A673 (cell line): Measurements from ENCODE around the gene PIGU. TPM values are rescaled to one million over a fixed set of nuclear protein-coding genes. Genes with fewer than 3 reads are reported as not detected.

Experiments
- BruUV-seq: library from RNA; stranded (reverse); fragments of 400-500 nt; replicated peaks from 2 replicates; lab custom pipeline; 2021; lab: Mats Ljungman, UMichigan
- CTCF ChIA-PET: fragments of 300-600 bp; sonication (Branson Sonifier 250); formaldehyde crosslinking; loops from one replicate; lab custom pipeline; 2022; ENCODE audit warnings: antibody characterized with exemption; lab: Charles Lee
- POLR2A ChIA-PET: fragments of 300-600 bp; sonication (Branson Sonifier 250); formaldehyde crosslinking; loops from one replicate; lab custom pipeline; 2022; ENCODE audit warnings: antibody characterized with exemption; ENCODE audit not compliant: low non-redundant PET; lab: Charles Lee
- DNase-seq: peaks from one replicate; pipeline ENCODE4 v3.0.0-alpha.2; 2015; ENCODE audit warnings: low spot score
- H3K27ac ChIP-seq: fragments of 200-600 bp; sonication (generic); 2 replicates; pipeline ENCODE4 v1.5.1; 2016; ENCODE audit warnings: mixed run types, low read depth, mild to moderate bottlenecking, mixed read lengths, antibody characterized with exemption, low read length; ENCODE audit not compliant: poor library complexity, severe bottlenecking
- H3K27me3 ChIP-seq: fragments of 200-600 bp; sonication (generic); replicated peaks from 2 replicates; pipeline ENCODE4 v1.6.1; 2017; ENCODE audit warnings: mixed run types, low read depth, mild to moderate bottlenecking, mixed read lengths, antibody characterized with exemption, low read length; ENCODE audit not compliant: insufficient read depth, poor library complexity
- H3K36me3 ChIP-seq: fragments of 200-600 bp; sonication (generic); 2 replicates; pipeline ENCODE4 v1.6.1; 2016; ENCODE audit warnings: mixed run types, mild to moderate bottlenecking, mixed read lengths, antibody characterized with exemption, low read length; ENCODE audit not compliant: insufficient read depth, poor library complexity, severe bottlenecking
- H3K4me1 ChIP-seq: fragments of 200-600 bp; sonication (generic); 2 replicates; pipeline ENCODE4 v1.6.1; 2017; ENCODE audit warnings: mixed run types, mild to moderate bottlenecking, mixed read lengths, antibody characterized with exemption, low read length; ENCODE audit not compliant: insufficient read depth, poor library complexity, severe bottlenecking
- H3K4me3 ChIP-seq: fragments of 200-600 bp; sonication (generic); 2 replicates; pipeline ENCODE4 v1.5.1; 2016; ENCODE audit warnings: low read depth, mixed run types, mild to moderate bottlenecking, mixed read lengths, low read length; ENCODE audit not compliant: poor library complexity, severe bottlenecking
- H3K9me3 ChIP-seq: fragments of 200-600 bp; sonication (generic); 2 replicates; pipeline ENCODE4 v1.6.1; 2016; ENCODE audit warnings: mixed run types, low read depth, mild to moderate bottlenecking, mixed read lengths, antibody characterized with exemption, low read length; ENCODE audit not compliant: poor library complexity, severe bottlenecking
- EZH2 ChIP-seq: fragments of 200-600 bp; sonication (generic); IDR thresholded peaks from 2 replicates; pipeline ENCODE4 v1.6.1; 2017; ENCODE audit warnings: borderline replicate concordance, low read depth, mild to moderate bottlenecking, mixed read lengths, antibody characterized with exemption, low read length; ENCODE audit not compliant: poor library complexity, severe bottlenecking
- intact Hi-C: fragments of 100-400 bp; cut with micrococcal nuclease; formaldehyde crosslinking; loops from one replicate; pipeline ENCODE4 v1.10.0; 2022; ENCODE audit not compliant: unreplicated experiment
- total RNA-seq: library from RNA; stranded (reverse); gene quantifications from 2 replicates; pipeline ENCODE4 v1.2.3, GENCODE V29; 2021
- TF ChIP-seq, protein P1 (sequence below): fragments of 300-800, 200-600 bp; sonication (generic); conservative IDR thresholded peaks from 2 replicates; pipeline ENCODE4 v1.5.1; 2017; ENCODE audit warnings: low read depth, mild to moderate bottlenecking, antibody characterized with exemption, low read length, moderate library complexity, mixed read lengths

The PIGU gene
- total RNA-seq, 1 experiment from 2014 or later = 31.4 TPM

DNA sequence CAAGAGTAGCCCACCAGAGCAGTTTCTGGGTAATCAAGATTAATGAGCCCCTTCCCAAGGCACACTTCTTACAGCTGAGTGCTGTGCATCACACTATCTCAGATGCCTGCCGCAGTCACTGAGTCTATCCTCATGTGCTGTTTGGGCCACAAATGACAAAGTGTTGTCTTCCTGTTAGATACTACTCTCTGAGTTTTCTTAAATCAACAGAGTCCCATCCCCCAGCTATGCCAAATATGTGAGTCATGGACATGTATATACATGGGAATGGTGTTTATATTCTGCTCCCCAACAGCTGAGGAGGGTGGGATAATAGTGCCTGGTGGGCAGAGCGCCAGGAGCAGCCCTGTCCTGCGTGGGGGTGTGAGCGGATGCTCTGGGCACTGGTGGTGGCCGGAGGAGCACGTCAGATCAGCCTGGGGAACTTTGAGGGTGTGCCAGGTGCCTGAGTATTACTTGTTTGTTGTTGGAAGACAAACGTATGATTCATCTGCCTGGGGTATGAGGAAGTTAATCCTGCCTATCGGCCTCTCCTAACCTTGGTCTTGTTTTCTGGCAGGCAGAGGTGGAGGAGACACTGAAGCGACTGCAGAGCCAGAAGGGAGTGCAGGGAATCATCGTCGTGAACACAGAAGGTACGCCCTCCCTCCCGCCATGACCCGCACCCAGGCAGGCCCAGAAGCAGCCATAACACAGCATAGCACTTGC lies 151.0 kb downstream of the PIGU start:
- CTCF ChIA-PET = no interaction called here
- no peaks in the 10 kb centered on the region for H3K4me1 ChIP-seq
- no peak overlapping the region for H3K27ac ChIP-seq
- H3K27me3 ChIP-seq = no peaks in the 10 kb centered on the region
- no peak for TF ChIP-seq EZH2
- TF ChIP-seq, protein P1, sequence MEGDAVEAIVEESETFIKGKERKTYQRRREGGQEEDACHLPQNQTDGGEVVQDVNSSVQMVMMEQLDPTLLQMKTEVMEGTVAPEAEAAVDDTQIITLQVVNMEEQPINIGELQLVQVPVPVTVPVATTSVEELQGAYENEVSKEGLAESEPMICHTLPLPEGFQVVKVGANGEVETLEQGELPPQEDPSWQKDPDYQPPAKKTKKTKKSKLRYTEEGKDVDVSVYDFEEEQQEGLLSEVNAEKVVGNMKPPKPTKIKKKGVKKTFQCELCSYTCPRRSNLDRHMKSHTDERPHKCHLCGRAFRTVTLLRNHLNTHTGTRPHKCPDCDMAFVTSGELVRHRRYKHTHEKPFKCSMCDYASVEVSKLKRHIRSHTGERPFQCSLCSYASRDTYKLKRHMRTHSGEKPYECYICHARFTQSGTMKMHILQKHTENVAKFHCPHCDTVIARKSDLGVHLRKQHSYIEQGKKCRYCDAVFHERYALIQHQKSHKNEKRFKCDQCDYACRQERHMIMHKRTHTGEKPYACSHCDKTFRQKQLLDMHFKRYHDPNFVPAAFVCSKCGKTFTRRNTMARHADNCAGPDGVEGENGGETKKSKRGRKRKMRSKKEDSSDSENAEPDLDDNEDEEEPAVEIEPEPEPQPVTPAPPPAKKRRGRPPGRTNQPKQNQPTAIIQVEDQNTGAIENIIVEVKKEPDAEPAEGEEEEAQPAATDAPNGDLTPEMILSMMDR = no peak
- no peaks in the 10 kb centered on the region for H3K9me3 ChIP-seq
- POLR2A ChIA-PET = no interaction called here
- DNase-seq = peak; percentile 10
- no peak overlapping the region for H3K4me3 ChIP-seq
- intact Hi-C loops = no loop called here
- no TSS peak for BruUV-seq
- H3K36me3 ChIP-seq = peaks cover 37% of the 10 kb centered on the region

DNA sequence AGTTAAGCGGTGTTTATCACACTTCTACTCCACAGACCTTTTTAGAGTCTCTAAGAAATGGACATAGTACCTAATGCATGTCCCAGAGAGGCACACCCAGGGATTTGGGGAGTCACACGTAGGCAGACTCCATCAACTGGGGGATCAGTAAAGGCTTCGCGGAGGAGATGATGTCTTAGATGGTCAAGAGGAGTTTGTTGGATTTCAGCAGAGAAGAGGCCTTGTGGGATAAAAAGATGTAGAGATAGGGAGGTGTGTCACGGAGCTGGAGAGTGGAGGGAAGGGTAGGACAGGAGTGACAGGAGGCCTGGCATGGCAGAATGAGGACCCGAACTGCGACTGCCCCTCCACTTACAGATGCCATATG lies 151.6 kb downstream of the PIGU start:
- no peak overlapping the region for H3K27ac ChIP-seq
- DNase-seq = no peak
- H3K36me3 ChIP-seq = peaks cover 33% of the 10 kb centered on the region
- intact Hi-C loops = no loop called here
- no peak overlapping the region for H3K4me3 ChIP-seq
- H3K9me3 ChIP-seq = no peaks in the 10 kb centered on the region
- no TSS peak for BruUV-seq
- no peaks in the 10 kb centered on the region for H3K4me1 ChIP-seq
- ChIA-PET POLR2A (no interaction called here), CTCF (no interaction called here)
- TF ChIP-seq, protein P1 = no peak
- TF ChIP-seq EZH2 = no peak
- no peaks in the 10 kb centered on the region for H3K27me3 ChIP-seq

DNA sequence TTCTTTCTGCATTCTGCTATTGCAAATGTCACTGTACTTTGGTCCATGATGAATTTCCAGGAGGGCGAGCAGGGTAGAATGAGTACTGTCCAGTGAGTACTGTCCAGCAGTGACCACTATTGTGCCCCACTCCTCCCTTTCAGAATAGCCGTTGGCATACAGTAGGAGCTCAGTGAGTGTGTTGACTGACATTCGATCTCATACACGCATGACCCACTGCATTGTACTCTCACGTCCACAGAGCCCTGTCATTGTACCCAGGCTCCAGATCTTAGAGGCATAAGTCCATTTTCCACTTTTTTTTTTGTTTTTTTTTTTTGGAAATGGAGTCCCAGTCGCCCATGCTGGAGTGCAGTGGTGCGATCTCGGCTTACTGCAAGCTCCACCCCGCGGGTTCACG lies 152.5 kb downstream of the PIGU start:
- H3K36me3 ChIP-seq = peaks cover 31% of the 10 kb centered on the region
- no TSS peak for BruUV-seq
- TF ChIP-seq, protein P1 = no peak
- no peak for TF ChIP-seq EZH2
- no peak overlapping the region for H3K4me3 ChIP-seq
- H3K27me3 ChIP-seq = no peaks in the 10 kb centered on the region
- H3K9me3 ChIP-seq = no peaks in the 10 kb centered on the region
- H3K4me1 ChIP-seq = no peaks in the 10 kb centered on the region
- ChIA-PET POLR2A (no interaction called here), CTCF (interaction anchor here (3.1 kb wide), 1 partner anchor 212 kb away, joined by 34 read pairs; no protein-coding TSS in a partner anchor)
- intact Hi-C loops = no loop called here
- DNase-seq = no peak
- H3K27ac ChIP-seq = no peak overlapping the region
